Measurements from ENCODE around the gene MSANTD1. TPM values are rescaled to one million over a fixed set of nuclear protein-coding genes. Genes with fewer than 3 reads are reported as not detected.

MSANTD1 gene
- total RNA-seq, 2 donors from 2014 or later = 1.4 to 2.8 TPM

DNA sequence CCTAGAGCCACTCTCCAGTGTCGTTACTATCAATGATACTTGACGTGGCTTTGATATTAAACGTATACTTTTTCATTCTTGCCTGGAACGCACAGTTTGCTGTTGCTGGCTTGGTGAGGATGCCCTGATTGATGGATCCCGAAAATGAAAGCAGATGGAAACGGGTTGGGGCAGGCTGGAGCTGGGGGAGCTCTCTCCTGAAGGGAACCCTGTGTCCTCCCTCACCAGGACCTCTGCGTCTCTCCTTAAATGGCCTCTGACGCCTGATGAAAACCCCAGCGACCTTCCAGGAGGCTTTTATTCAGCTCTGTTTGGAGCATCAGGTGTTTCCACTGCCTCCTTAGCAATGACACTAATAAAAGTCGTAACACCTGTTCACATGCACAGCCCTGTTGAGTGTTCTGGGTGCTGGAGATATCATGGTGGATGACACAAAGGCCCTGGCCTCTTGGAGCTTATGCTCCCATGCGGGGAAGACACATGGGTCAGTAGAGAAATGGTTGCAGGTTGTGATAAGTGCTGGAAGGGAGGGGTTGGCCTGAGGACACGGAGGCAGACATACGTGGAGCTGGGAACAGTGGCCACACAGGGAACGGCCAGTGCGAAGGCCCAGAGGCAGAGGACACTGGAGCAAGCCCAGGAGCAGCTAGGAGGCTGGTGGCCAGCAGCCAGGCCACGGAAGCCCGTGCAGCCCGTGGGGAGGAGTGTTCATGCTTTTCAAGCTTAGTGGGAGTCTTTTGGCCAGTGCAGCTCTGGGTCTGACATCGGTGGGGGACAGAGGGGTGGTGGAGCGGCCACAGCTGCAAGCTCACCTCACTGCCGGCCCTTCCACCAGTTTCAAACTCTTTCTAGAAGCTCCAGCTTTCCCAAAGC is 7.5 kb downstream of the MSANTD1 start:
- H3K27ac ChIP-seq = no peak overlapping the region
- no peak for DNase-seq (ENCODE audit: low spot score)
- H3K4me3 ChIP-seq = no peak overlapping the region
- TF ChIP-seq, protein P1, sequence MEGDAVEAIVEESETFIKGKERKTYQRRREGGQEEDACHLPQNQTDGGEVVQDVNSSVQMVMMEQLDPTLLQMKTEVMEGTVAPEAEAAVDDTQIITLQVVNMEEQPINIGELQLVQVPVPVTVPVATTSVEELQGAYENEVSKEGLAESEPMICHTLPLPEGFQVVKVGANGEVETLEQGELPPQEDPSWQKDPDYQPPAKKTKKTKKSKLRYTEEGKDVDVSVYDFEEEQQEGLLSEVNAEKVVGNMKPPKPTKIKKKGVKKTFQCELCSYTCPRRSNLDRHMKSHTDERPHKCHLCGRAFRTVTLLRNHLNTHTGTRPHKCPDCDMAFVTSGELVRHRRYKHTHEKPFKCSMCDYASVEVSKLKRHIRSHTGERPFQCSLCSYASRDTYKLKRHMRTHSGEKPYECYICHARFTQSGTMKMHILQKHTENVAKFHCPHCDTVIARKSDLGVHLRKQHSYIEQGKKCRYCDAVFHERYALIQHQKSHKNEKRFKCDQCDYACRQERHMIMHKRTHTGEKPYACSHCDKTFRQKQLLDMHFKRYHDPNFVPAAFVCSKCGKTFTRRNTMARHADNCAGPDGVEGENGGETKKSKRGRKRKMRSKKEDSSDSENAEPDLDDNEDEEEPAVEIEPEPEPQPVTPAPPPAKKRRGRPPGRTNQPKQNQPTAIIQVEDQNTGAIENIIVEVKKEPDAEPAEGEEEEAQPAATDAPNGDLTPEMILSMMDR (IDR thresholded peaks at IDR 0.05) = no peak
- H3K27me3 ChIP-seq (replicated peaks; ENCODE audit: insufficient read depth) = no peaks in the 10 kb centered on the region
- no peaks in the 10 kb centered on the region for H3K4me1 ChIP-seq (ENCODE audit: control insufficient read depth in 1 of 2, low read depth in 2 of 2)
- ATAC-seq (ENCODE audit: insufficient number of reproducible peaks, low FRiP score, low read depth) = no peak
- no peaks in the 10 kb centered on the region for H3K9me3 ChIP-seq
- H3K36me3 ChIP-seq = no peaks in the 10 kb centered on the region

GRCh38 chr4:3257103-3257555 is 8.2 kb downstream of the MSANTD1 start:
- Histone ChIP-seq H3K27me3 (replicated peaks; ENCODE audit: insufficient read depth) (no peaks in the 10 kb centered on the region), H3K4me1 (ENCODE audit: control insufficient read depth in 1 of 2, low read depth in 2 of 2) (no peaks in the 10 kb centered on the region), H3K4me3 (no peak overlapping the region), H3K36me3 (no peaks in the 10 kb centered on the region), H3K27ac (no peak overlapping the region), H3K9me3 (no peaks in the 10 kb centered on the region)
- DNase-seq (ENCODE audit: low spot score) (no peak), ATAC-seq (ENCODE audit: insufficient number of reproducible peaks, low FRiP score, low read depth) (no peak)
- TF ChIP-seq, protein P1 (IDR thresholded peaks at IDR 0.05) = no peak

DNA sequence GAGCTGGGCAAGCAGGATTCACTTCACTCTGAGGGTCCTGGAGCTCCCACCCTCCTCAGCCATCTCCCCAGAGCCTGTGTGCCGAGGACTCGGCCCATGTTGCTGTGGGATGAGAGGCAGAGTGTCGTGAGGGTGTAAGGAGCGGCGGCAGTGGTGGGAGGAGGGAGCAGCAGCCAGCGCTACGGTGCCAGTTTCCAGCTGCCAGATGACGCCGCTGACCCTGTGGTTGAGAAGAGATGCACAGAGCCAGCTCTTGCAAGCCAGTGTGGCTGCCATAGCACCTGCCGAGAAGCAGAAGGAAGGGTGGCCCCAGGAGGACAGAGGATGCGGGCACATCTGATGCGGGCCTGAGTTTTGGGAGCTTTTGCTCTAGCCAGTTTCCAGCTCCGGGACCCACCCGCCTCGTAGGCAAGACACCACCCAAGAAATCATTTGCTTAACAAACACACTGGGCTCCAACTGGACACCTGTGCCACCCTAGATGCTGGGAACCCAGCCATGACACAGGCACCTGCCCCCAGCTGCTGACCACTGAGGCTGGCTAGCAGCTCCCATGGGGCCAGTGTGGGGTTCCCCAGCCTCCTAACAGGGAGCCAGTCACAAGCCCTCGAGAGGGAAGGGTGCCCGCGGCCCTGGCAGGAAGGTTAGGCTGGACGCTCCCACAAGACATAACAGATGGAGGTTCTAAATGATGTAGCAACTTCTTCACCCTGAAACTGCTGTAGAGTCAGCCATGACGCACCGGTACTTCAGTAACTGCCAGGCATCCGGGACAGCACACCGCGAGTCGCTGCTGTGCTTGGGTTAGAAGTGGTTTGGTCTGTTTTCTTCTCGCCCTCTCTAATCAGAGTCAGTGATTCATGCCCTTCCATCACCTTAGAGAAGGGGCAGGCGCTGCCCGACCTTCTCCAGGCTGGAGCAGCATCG is 8.9 kb downstream of the MSANTD1 start:
- H3K27me3 ChIP-seq (replicated peaks; ENCODE audit: insufficient read depth) = no peaks in the 10 kb centered on the region
- TF ChIP-seq, protein P1 (IDR thresholded peaks at IDR 0.05) = no peak
- ATAC-seq (ENCODE audit: insufficient number of reproducible peaks, low FRiP score, low read depth) = no peak

DNA sequence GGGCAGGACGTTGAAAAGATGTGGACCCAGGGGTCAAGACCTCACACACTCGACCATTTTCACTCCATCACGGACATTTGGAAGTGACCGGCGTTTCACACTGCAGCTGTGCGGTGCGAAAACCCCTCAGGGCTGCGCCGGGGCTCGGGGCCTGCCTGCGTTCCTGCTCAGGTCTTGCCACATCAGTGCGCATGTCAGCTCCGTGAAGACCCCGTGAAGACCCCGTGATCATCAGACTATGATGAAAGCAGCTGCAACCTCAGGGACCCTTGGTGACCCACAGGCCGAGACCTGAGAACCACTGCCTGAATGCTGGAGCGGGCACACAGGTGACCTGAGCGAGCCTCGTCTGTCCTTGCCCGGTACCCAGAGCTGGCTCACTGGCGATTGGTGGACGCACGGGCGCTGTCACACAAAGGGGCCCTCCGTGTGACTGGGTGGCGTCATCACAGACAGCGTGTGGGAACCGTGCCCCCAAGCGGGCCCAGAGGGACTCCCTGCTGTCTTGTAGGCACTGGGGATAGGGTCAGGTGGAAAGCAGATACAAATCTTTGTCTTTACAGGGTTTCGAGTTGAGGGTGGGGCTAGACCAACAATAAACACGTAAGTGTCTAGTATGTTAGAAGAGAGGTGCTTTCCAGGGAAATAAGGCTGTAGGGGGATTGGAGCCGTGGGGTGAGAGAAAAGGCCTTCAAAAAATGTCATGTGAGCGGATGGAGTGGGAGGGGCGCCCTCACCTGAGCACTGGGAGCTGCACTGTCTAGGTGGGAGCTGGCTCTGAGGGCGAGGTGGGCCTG is 12.7 kb downstream of the MSANTD1 start:
- Histone ChIP-seq H3K36me3 (no peaks in the 10 kb centered on the region), H3K9me3 (no peaks in the 10 kb centered on the region), H3K4me3 (no peak overlapping the region), H3K4me1 (ENCODE audit: control insufficient read depth in 1 of 2, low read depth in 2 of 2) (no peaks in the 10 kb centered on the region), H3K27ac (no peak overlapping the region), H3K27me3 (replicated peaks; ENCODE audit: insufficient read depth) (no peaks in the 10 kb centered on the region)
- TF ChIP-seq, protein P1 (IDR thresholded peaks at IDR 0.05) = no peak
- ATAC-seq (ENCODE audit: insufficient number of reproducible peaks, low FRiP score, low read depth) = no peak
- no peak for DNase-seq (ENCODE audit: low spot score)

More for the DNA sequence above, 8.9 kb downstream of the MSANTD1 start:
- no peak overlapping the region for H3K4me3 ChIP-seq
- no peaks in the 10 kb centered on the region for H3K9me3 ChIP-seq
- DNase-seq (ENCODE audit: low spot score) = no peak
- no peaks in the 10 kb centered on the region for H3K36me3 ChIP-seq
- H3K4me1 ChIP-seq (ENCODE audit: control insufficient read depth in 1 of 2, low read depth in 2 of 2) = no peaks in the 10 kb centered on the region
- H3K27ac ChIP-seq = no peak overlapping the region
